AG04449 (cell line): ENCODE measurements around the gene DYNLRB1.

Experiments used
- CTCF ChIA-PET: fragments of 350-600 bp; formaldehyde crosslinking; extraction: SDS; loops from one replicate; lab custom pipeline; 2021; ENCODE audit warnings: antibody characterized with exemption; lab: Yijun Ruan, JAX
- POLR2A ChIA-PET: fragments of 400-600, 350-600 bp; formaldehyde crosslinking; extraction: SDS; loops from one replicate; lab custom pipeline; 2020; ENCODE audit warnings: antibody characterized with exemption, inconsistent platforms; lab: Yijun Ruan, JAX
- DNase-seq: peaks from one replicate; pipeline ENCODE4 v3.0.0-alpha.2; 2010; ENCODE audit warnings: low read depth, low spot score
- H3K4me3 ChIP-seq: 2 replicates; pipeline ENCODE4 v1.5.1; 2011; ENCODE audit warnings: low read depth, mild to moderate bottlenecking, control low read depth, low read length
- CTCF ChIP-seq: IDR thresholded peaks from one replicate; pipeline ENCODE4 v1.5.1; 2011; ENCODE audit warnings: mild to moderate bottlenecking, moderate library complexity, low read length, control low read depth, inconsistent platforms; ENCODE audit not compliant: insufficient read depth; ENCODE audit errors: missing control alignments

DYNLRB1 gene

GRCh38 chr20:34582911-34583310, 66.7 kb downstream of the DYNLRB1 start:
- H3K4me3 ChIP-seq = no peak overlapping the region
- no peak for TF ChIP-seq CTCF
- no peak for DNase-seq
- ChIA-PET POLR2A (no interaction called here), CTCF (interaction anchor here (1.2 to 8.6 kb wide), 2 partner anchors 185 to 270 kb away, joined by 4 to 102 read pairs; no protein-coding TSS in a partner anchor)

- H3K4me3 ChIP-seq = no peak overlapping the region
- ChIA-PET CTCF (interaction anchor here (1.2 to 8.6 kb wide), 2 partner anchors 185 to 270 kb away, joined by 4 to 102 read pairs; no protein-coding TSS in a partner anchor), POLR2A (interaction anchor here (0.6 kb wide), 1 partner anchor 1469 kb away, joined by 6 read pairs; no protein-coding TSS in a partner anchor)
- no peak for TF ChIP-seq CTCF
- DNase-seq = no peak
These were observed 67.3 kb downstream of the DYNLRB1 start for GRCh38 chr20:34583544-34583943.

- DNase-seq = no peak
- no peak for TF ChIP-seq CTCF
- ChIA-PET CTCF (interaction anchor here (8.6 kb wide), 1 partner anchor 183 kb away, joined by 102 read pairs; no protein-coding TSS in a partner anchor), POLR2A (no interaction called here)
- no peak overlapping the region for H3K4me3 ChIP-seq
These were observed 68.8 kb downstream of the DYNLRB1 start for GRCh38 chr20:34585019-34585418.

- DNase-seq = no peak
- POLR2A ChIA-PET = no interaction called here
- H3K4me3 ChIP-seq = no peak overlapping the region
- TF ChIP-seq CTCF = no peak
- CTCF ChIA-PET = interaction anchor here (1.0 to 1.5 kb wide), 2 partner anchors 8 to 23 kb away, joined by 3 read pairs; no protein-coding TSS in a partner anchor
These were observed 70.4 kb downstream of the DYNLRB1 start for GRCh38 chr20:34586488-34587163.
